GM18517 (cell line): ENCODE results near the gene FAT1.
"Not testable (repeated sequence)": the region's sequence is repeated elsewhere in the genome, so short reads cannot be mapped to it uniquely, and the experiment has no call there.

Source experiments
- ATAC-seq: cut with Tn5 transposase; IDR thresholded peaks from one replicate; pipeline ENCODE4 v1.9.1; 2021; ENCODE audit warnings: mild to moderate bottlenecking, moderate library complexity; ENCODE audit not compliant: unreplicated experiment

Gene FAT1

DNA sequence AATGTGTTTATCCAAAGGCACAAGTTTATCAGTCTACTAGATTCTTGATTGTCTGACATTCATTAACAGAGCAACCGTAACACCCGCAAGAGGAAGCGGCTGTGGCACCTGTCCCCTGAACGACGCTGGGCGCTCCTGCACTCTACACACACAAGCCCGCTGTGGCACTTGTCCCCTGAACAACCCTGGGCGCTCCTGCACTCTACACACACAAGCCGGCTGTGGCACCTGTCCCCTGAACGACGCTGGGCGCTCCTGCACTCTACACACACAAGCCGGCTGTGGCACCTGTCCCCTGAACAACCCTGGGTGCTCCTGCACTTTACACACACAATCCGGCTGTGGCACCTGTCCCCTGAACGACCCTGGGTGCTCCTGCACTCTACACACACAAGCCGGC, 64.2 kb downstream of the FAT1 start:
- ATAC-seq: not testable (repeated sequence)

DNA sequence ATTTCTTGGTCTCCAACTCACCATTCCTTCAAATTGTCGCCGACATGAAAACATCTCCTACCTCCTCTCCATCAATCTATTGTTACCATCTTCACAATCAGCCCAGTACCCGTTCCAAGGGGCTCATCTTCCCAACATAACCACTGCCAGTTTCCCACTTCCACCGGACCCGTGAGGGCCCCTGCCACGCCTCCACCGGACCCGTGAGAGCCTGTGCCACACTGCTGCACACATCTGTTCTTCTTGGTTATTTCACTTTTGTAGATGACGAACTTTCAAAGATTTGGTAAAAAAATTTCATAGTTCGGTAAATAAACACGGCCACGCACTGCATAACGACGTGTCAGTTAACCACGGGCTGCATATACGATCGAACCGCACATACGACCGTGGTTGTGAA, 65.0 kb downstream of the FAT1 start:
- ATAC-seq: no peak

DNA sequence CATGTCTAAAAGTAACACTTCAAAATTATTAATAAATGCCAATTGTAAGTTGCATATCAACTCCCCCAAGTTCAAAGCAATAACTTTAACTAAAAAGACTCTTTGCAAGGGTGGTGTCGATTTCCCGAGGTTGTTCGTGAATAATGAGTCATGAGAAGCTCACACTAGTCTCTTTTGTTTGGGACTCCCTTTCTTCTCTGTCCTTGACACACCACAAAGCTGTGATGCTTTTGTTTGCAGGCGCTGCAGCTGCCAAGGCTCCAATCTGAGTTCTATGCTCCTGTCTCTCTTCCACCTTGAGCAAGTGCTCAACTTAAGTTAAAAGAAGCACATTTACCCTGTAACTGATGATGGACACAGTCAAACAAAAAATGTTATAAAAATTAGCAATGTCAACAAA, 65.9 kb downstream of the FAT1 start:
- no peak for ATAC-seq

DNA sequence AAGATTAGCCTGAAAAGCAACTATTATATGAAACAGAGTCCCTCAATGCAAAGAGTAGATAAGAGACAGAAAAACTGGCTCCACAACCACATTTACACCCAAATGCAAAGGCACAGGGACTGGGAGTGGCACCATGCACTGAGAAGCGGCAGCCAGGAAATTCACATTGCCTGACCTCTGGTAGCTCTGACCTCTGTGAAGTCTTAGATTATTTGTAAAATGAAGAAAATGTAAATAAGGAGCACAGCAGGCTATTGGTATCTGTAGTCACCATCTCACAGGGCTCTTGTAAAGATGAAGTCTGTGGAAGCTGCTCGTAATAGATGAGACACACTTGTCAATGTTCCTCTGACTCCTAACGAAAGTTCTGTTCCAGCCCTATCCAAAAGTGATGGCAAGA, 69.7 kb downstream of the FAT1 start:
- ATAC-seq: no peak

DNA sequence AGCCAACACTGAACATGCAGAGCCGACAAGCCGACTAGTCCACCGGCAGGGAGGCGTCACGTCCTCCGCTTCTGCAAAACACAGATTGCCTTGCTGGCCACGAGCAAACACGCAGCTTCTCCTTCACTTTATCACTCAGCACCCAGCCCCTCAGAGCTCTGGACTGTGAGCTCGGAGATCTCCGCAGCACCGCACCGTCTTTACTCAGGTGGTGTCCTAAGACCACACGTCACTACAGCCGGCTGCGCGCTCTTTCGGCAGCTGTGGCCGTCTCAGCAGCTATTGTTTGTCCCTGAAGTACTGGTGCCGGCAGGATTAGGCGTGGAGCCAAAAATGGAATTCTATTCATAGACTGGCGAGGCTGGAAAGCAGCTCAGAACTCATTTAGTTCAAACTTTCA, 72.0 kb downstream of the FAT1 start:
- no peak for ATAC-seq

DNA sequence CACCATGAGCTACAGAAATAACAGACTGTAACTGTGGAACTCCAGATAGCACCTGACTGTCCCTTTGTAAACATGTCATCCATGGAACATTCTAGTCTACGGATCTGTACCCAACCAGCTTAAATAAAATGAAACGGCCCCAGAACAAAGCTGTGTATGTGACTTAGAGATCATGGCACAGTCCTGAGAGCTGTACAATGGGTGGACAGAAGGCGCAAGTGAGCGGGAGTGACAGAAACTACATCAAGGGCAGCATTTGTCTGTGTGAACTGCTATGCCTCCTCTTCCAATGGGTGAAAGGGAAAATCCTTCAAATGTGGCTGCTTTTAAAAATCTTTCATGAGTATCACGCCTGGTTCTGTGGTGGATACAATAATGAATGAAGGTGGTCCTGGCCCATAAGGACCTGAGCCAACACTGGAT, 72.5 kb downstream of the FAT1 start:
- no peak for ATAC-seq

DNA sequence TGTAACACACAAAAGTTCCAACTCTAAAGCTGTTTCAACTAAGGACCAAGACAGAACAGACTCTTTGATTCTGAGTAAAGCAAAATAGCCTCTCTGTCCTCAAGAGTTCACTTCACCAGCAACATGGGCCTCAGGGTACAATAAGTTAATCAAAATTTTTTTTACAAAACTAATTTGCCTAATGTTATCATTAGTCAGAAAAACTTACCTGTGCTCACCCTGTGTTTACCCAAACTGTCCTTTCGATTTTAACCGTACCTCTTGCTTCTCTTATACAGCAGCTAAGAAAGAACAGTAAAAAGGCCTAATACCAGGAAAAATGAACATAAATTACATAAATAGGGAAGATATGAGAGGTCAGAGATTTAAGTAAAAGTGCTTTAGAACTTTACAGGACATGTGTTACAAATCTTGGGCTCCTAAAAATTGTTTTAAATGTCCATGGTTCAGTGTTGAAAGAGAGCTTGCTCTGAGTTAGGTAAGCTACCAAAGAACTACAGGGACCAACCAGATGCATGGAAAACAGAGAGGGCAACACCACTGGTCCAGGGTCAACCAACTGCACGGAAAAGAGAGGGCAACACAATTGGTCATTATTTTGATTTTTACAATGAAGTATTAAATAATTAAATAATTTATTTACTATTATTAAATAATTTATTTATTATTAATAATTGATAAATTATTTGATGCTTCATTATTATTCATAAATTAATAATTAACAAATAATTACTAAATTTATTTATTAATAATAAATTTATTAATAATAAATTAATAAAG, 73.1 kb downstream of the FAT1 start:
- no peak for ATAC-seq

DNA sequence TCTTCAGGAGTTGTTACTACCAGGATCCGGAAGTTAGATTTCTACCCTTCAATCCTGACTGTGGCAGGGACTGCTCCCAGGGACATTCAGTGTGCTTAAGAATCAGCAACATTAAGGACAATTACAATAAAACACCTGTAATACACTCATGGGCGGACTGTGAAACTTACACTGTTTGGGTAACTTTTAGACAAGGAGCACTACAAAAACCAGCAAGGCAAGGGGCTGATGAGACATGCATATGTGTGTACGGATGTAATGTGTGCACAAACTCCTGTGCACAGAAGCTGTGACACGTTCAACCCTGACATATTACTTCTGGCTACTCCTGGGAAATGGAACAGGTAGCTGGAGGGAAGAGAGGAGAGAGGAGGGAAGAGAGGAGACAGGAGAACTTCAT, 75.8 kb downstream of the FAT1 start:
- ATAC-seq: no peak

DNA sequence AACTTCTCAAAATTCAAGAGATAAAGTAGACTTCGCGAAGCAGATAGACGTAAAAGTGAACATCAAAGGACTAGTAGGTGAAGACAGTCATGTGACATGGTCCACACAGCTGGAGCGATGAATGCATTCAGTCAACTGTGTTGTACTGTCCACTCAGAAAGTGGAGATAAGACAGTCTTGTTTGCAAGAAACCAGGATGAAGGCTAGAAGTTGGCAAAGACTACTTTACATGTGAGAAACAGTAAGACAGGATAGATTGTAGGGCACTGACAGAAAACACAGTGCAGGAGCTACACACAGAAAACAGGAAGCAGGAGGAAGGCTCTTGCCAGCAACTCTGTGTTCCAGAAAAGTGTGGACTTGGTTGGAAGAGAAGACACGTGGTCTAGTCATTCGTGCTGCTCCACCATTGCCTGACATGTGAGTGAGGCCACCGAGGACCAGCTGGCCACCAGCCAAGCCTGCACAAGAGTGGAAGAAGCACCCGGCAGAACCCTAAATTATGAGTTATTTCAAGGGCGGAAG, 78.9 kb downstream of the FAT1 start:
- ATAC-seq: no peak

DNA sequence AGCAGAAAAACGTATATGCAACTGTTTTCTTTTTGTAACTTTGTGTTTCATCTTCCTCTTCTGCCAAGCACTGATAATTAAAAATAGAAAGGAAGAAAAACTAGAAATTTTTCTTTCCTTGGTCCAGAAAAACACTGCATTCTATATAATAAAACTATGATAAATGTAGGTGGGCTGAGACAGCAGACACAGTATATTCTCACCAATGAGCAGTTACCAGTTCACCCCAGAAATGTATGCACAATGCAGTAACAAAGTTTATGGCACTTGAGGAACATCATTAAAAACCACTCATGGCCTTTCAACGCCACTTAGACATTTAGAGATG, 79.4 kb downstream of the FAT1 start:
- ATAC-seq: no peak

DNA sequence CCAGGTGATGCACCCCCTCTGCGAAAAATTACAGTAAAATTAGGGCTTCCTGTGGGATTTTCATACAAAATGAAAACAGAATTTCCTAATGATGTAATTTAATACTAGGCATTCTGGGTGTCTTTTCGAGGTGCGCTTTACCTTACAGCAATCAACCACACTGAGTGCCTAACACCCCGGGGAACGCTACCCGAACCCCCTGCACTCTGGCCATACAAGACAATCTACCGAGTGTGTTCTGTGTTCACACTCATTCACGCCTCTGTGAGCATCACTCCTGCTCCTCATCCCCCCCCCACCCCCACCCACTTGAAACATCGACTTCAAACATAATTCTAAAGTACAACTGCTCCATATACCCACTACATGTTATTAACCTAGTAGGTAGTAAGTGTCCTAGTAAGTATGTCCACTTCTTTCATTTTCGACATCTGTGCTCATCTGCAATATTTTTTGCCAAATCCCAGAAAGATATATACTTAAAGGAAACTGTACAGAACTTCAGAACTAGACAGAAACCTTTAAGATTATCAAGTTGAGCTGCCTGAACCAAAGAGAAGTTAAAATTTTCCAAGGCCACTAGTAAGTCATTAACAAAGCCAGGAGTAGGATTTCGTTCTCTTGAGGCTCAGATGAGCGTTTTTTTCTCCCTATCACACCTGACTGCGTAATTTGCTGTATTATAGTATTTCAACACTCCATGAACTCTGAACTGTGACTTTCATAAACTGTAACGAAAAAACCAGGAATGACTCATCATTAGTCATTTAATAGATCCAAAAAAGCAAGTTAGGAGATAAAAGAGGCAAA, 80.0 kb downstream of the FAT1 start:
- no peak for ATAC-seq

DNA sequence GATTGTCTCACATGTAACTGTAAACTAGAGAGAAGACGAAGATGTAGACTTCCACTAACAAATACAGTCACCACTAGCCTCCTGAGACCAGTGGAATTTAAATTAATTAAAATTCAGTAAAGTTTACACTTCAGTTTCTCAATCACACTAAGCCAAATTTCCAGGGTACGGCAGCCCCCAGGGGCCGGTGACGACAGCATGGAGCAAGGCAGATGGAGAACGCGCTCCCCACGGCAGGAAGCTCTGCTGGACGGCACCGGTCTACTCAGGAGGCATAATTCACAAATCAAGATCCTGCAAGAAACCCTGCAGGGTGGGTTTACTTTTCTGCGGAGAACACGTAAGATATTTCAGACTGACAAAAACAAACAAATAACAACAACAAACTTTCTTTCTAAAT, 80.7 kb downstream of the FAT1 start:
- ATAC-seq: no peak

DNA sequence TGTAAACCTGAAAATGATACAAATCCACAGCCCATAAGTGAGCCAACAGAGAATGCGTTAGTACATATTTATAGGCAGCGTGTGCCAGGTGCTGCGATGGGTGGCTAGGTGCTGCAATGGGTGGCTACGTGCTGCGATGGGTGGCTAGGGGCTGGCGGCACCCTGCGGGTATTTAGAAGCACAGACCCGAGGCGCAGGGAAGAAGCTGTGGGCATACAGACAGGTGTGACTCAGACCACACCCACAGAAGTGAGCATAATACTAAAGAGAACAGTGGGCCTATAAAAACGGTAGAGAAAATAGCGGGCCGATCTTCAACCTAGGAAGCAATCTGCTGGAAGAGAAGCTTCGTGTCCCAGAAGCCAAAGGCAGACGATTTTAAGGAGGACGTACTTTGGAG, 81.1 kb downstream of the FAT1 start:
- no peak for ATAC-seq

DNA sequence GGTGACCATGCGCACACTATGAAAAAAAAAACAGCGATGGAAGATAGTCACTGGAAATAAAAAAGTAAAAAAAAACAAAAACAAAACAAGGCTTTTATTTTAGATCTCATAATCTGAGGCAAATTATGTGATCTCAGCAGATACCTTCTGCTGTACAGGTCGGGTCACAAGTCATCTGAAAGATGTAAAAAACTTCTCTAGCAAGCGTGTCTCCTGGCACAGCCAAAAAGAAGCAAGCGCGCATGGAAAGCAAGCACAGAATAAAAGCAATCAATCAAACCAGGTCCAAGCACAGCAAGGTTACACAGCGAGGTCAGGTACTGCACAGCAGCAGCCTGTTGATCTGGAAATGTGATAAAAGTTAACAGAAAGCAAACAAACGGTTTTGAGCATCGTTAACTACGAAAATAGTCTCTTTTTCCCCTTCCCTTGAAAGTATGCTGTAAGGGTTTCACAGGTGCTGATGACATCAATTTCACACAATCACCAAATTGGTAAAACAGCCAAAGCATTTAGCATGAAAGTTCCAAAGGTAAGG, 89.0 kb downstream of the FAT1 start:
- no peak for ATAC-seq

DNA sequence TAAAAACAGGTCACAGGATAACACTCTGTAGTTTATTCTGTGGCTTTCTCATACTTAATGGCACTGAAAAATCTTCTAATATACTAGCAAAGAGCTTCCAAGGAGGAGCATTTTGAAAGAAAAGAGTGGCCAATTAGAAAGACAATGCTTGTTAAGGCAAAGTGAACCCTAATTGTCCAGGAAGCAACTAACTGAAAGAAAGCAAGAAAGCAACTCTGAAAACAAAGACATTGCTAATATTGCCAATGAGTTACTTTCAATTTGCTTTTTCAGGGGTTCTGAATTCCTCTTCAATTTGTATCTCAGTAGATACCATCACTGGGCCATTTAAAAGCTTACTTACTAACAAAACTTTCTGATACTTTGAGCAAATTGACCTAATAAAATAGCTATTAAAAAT, 89.8 kb downstream of the FAT1 start:
- no peak for ATAC-seq

DNA sequence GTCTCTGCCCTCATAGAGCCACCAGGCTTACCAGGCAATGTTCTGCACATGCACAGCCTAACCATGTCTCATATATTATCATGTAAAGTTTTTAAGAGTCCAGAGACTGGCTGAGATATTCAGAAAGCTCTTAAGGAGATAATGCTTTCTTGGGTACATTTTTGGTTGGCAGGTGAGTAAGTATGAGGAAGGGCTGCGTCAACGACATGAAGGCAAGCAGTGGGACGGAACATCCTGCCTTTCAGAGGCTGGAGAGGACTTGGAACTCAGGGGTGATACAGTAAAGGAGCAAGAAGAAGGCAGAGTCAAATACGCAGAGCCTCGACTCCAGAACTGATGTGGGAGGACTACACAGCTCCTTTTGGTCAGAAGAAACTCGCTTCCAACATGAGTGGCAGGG, 93.5 kb downstream of the FAT1 start:
- ATAC-seq: no peak

DNA sequence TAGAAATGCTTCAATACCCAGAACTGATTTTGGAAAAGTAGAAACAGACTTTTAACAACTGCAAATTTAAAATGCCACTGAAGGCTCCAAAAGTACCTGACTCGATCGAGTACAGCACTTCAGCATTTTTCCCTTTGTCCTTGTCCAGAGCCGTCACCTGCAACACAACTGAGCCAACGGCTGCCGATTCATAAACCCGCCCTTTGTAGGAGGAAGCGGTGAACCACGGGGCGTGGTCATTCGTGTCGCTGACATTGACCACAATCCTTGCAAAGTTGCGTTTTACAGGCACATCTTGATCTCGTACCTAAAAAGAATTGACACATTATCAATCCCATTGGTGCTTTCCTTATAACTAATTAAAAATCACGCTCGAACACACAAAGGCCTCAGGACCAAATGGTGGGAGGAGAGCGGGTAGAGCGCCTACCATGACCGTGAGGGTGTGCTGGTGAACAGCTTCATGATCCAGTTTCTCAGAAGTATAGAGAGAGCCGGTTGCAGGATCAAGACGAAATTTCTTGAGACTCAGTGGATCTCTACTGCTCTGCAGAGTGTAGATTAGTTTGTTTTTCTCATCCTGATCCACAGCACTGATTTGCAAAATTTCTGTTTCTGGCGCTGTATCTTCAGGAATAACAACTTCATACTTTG, 95.5 kb downstream of the FAT1 start:
- ATAC-seq: no peak

DNA sequence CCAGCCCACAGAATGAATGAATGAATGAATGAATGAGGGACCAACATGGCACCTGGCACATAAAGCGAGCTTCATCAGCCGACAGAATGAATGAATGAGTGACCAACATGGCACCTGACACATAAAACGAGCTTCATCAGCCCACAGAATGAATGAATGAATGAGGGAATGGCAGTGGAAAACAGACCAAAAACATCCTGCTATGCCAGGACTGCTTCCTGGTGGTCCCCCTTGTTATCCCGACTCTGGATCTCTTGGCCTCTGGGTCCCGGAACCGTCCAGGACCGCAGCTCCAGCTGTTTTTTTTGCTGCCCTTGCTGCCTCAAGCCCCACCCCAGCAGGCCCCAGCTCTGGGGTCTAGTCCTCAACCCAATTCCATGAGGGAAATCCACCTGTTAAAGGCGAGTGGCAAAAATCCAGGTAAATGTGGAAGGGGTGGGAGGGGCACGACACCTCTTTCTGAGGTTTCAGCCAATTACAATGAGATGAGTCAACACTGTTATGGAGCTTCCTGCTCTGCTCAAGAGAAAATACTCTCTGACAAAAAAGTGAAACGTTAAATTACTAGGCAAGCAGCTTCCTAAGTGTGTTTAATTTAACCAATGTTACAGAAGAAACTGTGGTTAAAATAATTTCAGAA, 96.3 kb downstream of the FAT1 start:
- ATAC-seq: no peak

DNA sequence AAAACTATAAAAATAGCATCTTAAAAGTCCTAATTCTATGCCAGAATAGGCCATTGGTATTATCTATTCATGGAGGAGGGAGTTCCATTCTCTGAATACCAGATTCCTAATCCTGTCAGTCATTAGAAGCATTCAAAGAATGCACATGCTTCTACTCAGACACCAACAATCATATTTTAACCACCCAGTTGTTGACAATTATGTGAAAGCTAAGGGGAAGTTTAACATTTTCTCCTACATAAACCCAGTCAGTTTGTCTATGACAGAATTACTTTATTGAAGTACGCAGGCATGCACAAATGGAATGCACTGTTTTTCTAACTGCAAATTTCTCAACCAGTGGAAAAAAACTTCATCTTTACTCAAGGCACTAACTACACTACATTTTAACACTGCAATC, 98.7 kb downstream of the FAT1 start:
- no peak for ATAC-seq

DNA sequence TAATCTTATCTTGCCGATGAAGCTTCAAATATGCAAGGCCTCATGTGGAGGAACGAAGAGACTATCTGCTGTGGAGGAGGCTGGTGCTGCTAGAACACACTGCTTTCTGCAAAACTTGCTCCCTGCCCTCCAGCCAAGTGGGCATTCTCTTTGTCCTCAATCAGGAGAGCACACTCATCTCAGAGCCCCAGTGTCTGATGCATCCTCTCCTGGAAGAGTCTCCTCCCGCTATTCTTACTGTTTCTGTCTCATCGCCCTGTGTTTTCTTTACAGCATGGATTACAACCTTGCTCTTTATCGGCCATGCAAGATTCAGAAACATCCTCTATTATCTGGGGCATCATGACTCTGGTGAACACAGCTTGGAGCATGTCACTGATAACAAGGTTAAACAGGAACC, 100.1 kb downstream of the FAT1 start:
- ATAC-seq: no peak
